Mesenchymal stem cell (in vitro differentiated cells and primary cell): Measurements from ENCODE around the gene EFCAB6.

ENCODE experiments used
- DNase-seq: peaks from one replicate; pipeline ENCODE4 v3.0.0-alpha.2; 2013
- H2AFZ ChIP-seq: one replicate; pipeline ENCODE4 v1.6.1; 2013; ENCODE audit warnings: low read depth, mild to moderate bottlenecking, control low read depth, inconsistent platforms, low read length, moderate library complexity
- H2AK5ac ChIP-seq: 2 replicates; pipeline ENCODE4 v1.6.1; 2013; ENCODE audit warnings: low read length, moderate library complexity, mild to moderate bottlenecking, inconsistent platforms; ENCODE audit not compliant: severe bottlenecking
- H2BK120ac ChIP-seq: one replicate; pipeline ENCODE4 v1.6.1; 2013; ENCODE audit warnings: low read depth, mild to moderate bottlenecking, inconsistent platforms, low read length, moderate library complexity
- H2BK12ac ChIP-seq, 2 experiments: one replicate each; pipeline ENCODE4 v1.6.1; 2013; ENCODE audit warnings: inconsistent platforms in 2 of 2, low read length in 2 of 2, mild to moderate bottlenecking in 2 of 2, moderate library complexity in 2 of 2, control low read depth in 1 of 2
- H2BK15ac ChIP-seq: one replicate; pipeline ENCODE4 v1.6.1; 2013; ENCODE audit warnings: mild to moderate bottlenecking, low read depth, inconsistent platforms; ENCODE audit not compliant: poor library complexity, severe bottlenecking
- H2BK5ac ChIP-seq: 2 replicates; pipeline ENCODE4 v1.6.1; 2013; ENCODE audit warnings: low read depth, mild to moderate bottlenecking, low read length, control low read depth, inconsistent platforms; ENCODE audit not compliant: poor library complexity, severe bottlenecking
- H3K14ac ChIP-seq, 2 experiments: one replicate each; pipeline ENCODE4 v1.6.1; 2013; ENCODE audit warnings: inconsistent platforms in 2 of 2, low read length in 2 of 2, control low read depth in 1 of 2, mild to moderate bottlenecking in 1 of 2, moderate library complexity in 1 of 2
- H3K18ac ChIP-seq, 2 experiments: one replicate each; pipeline ENCODE4 v1.6.1; 2013; ENCODE audit warnings: inconsistent platforms in 2 of 2, low read length in 2 of 2, control low read depth in 1 of 2, low read depth in 1 of 2, mild to moderate bottlenecking in 1 of 2
- H3K23ac ChIP-seq, 2 experiments: one replicate each; pipeline ENCODE4 v1.6.1; 2013; ENCODE audit warnings: inconsistent platforms in 2 of 2, low read length in 2 of 2, mild to moderate bottlenecking in 2 of 2, moderate library complexity in 2 of 2, control low read depth in 1 of 2
- H3K27ac ChIP-seq: 2 replicates; pipeline ENCODE4 v1.5.1; 2013; ENCODE audit warnings: mild to moderate bottlenecking, moderate library complexity, low read length, control low read depth, inconsistent platforms; ENCODE audit not compliant: poor library complexity, severe bottlenecking
- H3K27me3 ChIP-seq, 2 experiments: 2 replicates each; pipeline versions ENCODE4 v1.6.1 to v1.7.0; 2013; ENCODE audit warnings: low read length in 2 of 2, mild to moderate bottlenecking in 2 of 2, moderate library complexity in 2 of 2, control low read depth in 1 of 2, inconsistent platforms in 1 of 2; ENCODE audit not compliant: control insufficient read depth in 1 of 2, insufficient read depth in 1 of 2
- H3K36me3 ChIP-seq, 2 experiments: 2 replicates each; pipeline versions ENCODE4 v1.6.1 to v1.7.0; 2013; ENCODE audit warnings: low read length in 2 of 2, control low read depth in 1 of 2, inconsistent platforms in 1 of 2, low read depth in 1 of 2, mild to moderate bottlenecking in 1 of 2; ENCODE audit not compliant: insufficient read depth in 2 of 2, control insufficient read depth in 1 of 2
- H3K4ac ChIP-seq, 2 experiments: one replicate each; pipeline ENCODE4 v1.6.1; 2013; ENCODE audit warnings: inconsistent platforms in 2 of 2, low read length in 2 of 2, mild to moderate bottlenecking in 2 of 2, moderate library complexity in 2 of 2, control low read depth in 1 of 2, low read depth in 1 of 2
- H3K4me1 ChIP-seq: 2 replicates; pipeline ENCODE4 v1.6.1; 2013; ENCODE audit warnings: low read depth, low read length, control low read depth; ENCODE audit not compliant: control insufficient read depth, insufficient read depth
- H3K4me2 ChIP-seq: 2 replicates; pipeline ENCODE4 v1.6.1; 2013; ENCODE audit warnings: low read length, mild to moderate bottlenecking, inconsistent platforms; ENCODE audit not compliant: poor library complexity, severe bottlenecking
- H3K4me3 ChIP-seq, 2 experiments: 2 replicates each; pipeline versions ENCODE4 v1.5.1 to v1.7.0; 2013; ENCODE audit warnings: low read length in 2 of 2, mild to moderate bottlenecking in 2 of 2, control low read depth in 1 of 2, low read depth in 1 of 2; ENCODE audit not compliant: insufficient read depth in 1 of 2
- H3K79me1 ChIP-seq: replicated peaks from 2 replicates; pipeline ENCODE4 v1.6.1; 2013; ENCODE audit warnings: mild to moderate bottlenecking, control low read depth, low read length, inconsistent platforms; ENCODE audit not compliant: poor library complexity, severe bottlenecking
- H3K9ac ChIP-seq: 2 replicates; pipeline ENCODE4 v1.7.0; 2013; ENCODE audit warnings: mild to moderate bottlenecking, low read length, moderate library complexity
- H3K9me3 ChIP-seq: 2 replicates; pipeline ENCODE4 v1.7.0; 2013; ENCODE audit warnings: mild to moderate bottlenecking, low read length; ENCODE audit not compliant: control insufficient read depth
- H4K8ac ChIP-seq: one replicate; pipeline ENCODE4 v1.6.1; 2013; ENCODE audit warnings: inconsistent platforms, mild to moderate bottlenecking, low read length, moderate library complexity
- H4K91ac ChIP-seq: one replicate; pipeline ENCODE4 v1.6.1; 2013; ENCODE audit warnings: mild to moderate bottlenecking, low read length, inconsistent platforms
- WGBS: methylation state at CpG from one replicate; pipeline ENCODE4 v1.1.7; 2013; ENCODE audit warnings: mixed read lengths; 5-methylcytosine and 5-hydroxymethylcytosine counted together

Gene EFCAB6

DNA sequence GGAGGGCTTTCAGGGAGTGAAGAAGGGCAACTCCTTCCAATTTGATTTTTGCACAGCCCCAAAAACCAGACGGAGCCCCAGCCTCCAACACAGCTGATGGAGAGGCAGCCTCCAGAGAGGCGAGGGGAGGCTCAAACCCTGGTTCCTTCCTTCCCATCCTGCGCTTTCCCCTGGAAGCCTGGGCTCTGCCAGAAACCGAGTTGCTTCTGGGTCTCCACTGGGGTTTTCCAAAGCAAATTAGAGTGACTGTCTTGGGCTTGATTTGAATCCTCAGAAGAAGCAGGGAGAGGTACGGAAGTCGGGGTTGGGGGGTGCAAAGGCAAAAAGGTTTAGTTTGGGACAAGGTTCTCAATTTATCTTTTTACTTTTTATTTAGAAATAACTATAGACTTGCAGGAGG lies 271.1 kb downstream of the EFCAB6 start:
- H2BK15ac ChIP-seq = no peak overlapping the region

DNA sequence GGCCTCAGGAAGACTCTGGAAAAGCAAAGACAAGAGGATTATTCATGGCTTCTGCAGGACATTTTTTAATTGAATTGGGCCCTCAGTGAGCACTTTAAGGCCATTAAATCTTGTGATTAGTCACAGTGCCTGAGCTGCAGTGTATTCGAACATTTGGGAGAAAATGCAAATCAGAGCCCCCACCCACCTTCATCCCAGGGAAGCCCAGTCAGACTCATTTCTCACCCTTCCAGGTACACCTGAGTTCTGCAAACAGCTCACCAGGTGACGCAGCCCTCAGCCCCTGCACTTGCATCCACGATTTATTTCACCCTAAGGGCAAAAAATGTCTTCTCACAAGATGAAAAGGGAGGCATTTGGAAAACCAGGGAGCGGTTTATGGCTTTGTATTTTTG lies 271.6 kb downstream of the EFCAB6 start:
- 69% methylated on average over 2 of the region's 4 CpGs for WGBS
- Histone ChIP-seq H3K27me3 (no peaks in the 10 kb centered on the region), H4K91ac (no peak overlapping the region)

More for the DNA sequence above, 271.1 kb downstream of the EFCAB6 start:
- H3K4ac ChIP-seq = no peak overlapping the region
- H3K18ac ChIP-seq = no peak overlapping the region
- H3K14ac ChIP-seq = no peak overlapping the region
- no peaks in the 10 kb centered on the region for H3K9me3 ChIP-seq
- no peak overlapping the region for H2BK5ac ChIP-seq
- H4K8ac ChIP-seq = no peak overlapping the region
- no peak for DNase-seq
- H3K23ac ChIP-seq = no peak overlapping the region
- H3K36me3 ChIP-seq = no peaks in the 10 kb centered on the region
- H2BK120ac ChIP-seq = no peak overlapping the region
- no peak overlapping the region for H3K9ac ChIP-seq
- no peak overlapping the region for H2AFZ ChIP-seq
- no peak overlapping the region for H4K91ac ChIP-seq
- no peaks in the 10 kb centered on the region for H3K79me1 ChIP-seq
- WGBS = 68% methylated on average over 4 of the region's 6 CpGs
- no peaks in the 10 kb centered on the region for H3K4me1 ChIP-seq
- H3K27me3 ChIP-seq = no peaks in the 10 kb centered on the region
- H2BK12ac ChIP-seq = no peak overlapping the region
- no peak overlapping the region for H3K4me2 ChIP-seq
- no peak overlapping the region for H3K27ac ChIP-seq
- H2AK5ac ChIP-seq = no peak overlapping the region
- no peak overlapping the region for H3K4me3 ChIP-seq

GRCh38 chr22:43539572-43540528 lies 272.3 kb downstream of the EFCAB6 start:
- Histone ChIP-seq H2BK5ac (no peak overlapping the region), H3K4me3 (no peak overlapping the region), H3K36me3 (no peaks in the 10 kb centered on the region), H3K14ac (no peak overlapping the region), H4K91ac (no peak overlapping the region), H2BK120ac (no peak overlapping the region), H3K4me1 (no peaks in the 10 kb centered on the region), H2BK12ac (no peak overlapping the region), H3K27ac (no peak overlapping the region), H3K27me3 (no peaks in the 10 kb centered on the region), H2BK15ac (no peak overlapping the region), H3K4me2 (no peak overlapping the region), H2AK5ac (no peak overlapping the region), H3K79me1 (no peaks in the 10 kb centered on the region), H4K8ac (no peak overlapping the region), H2AFZ (no peak overlapping the region), H3K18ac (no peak overlapping the region), H3K9ac (no peak overlapping the region), H3K9me3 (no peaks in the 10 kb centered on the region), H3K4ac (no peak overlapping the region), H3K23ac (no peak overlapping the region)
- DNase-seq = no peak
- WGBS = 85% methylated on average over 30 of the region's 31 CpGs

More for the DNA sequence above, 271.6 kb downstream of the EFCAB6 start:
- no peak overlapping the region for H2AFZ ChIP-seq
- no peak for DNase-seq
- no peak overlapping the region for H3K18ac ChIP-seq
- H3K27ac ChIP-seq = no peak overlapping the region
- no peak overlapping the region for H3K23ac ChIP-seq
- no peaks in the 10 kb centered on the region for H3K9me3 ChIP-seq
- H2AK5ac ChIP-seq = no peak overlapping the region
- H3K4me2 ChIP-seq = no peak overlapping the region
- H4K8ac ChIP-seq = no peak overlapping the region
- no peak overlapping the region for H2BK12ac ChIP-seq
- no peak overlapping the region for H3K4ac ChIP-seq
- no peaks in the 10 kb centered on the region for H3K79me1 ChIP-seq
- no peaks in the 10 kb centered on the region for H3K4me1 ChIP-seq
- no peak overlapping the region for H2BK5ac ChIP-seq
- no peak overlapping the region for H3K9ac ChIP-seq
- H3K14ac ChIP-seq = no peak overlapping the region
- no peak overlapping the region for H2BK15ac ChIP-seq
- no peak overlapping the region for H2BK120ac ChIP-seq
- no peak overlapping the region for H3K4me3 ChIP-seq
- no peaks in the 10 kb centered on the region for H3K36me3 ChIP-seq

GRCh38 chr22:43537019-43537585 lies 275.0 kb downstream of the EFCAB6 start:
- Histone ChIP-seq H2AK5ac (no peak overlapping the region), H2BK15ac (no peak overlapping the region), H3K18ac (no peak overlapping the region), H3K4ac (no peak overlapping the region), H2AFZ (no peak overlapping the region), H3K4me1 (no peaks in the 10 kb centered on the region), H3K9ac (no peak overlapping the region), H3K4me2 (no peak overlapping the region), H3K36me3 (no peaks in the 10 kb centered on the region), H3K23ac (no peak overlapping the region), H4K91ac (no peak overlapping the region), H3K14ac (no peak overlapping the region), H2BK5ac (no peak overlapping the region), H3K27ac (no peak overlapping the region), H4K8ac (no peak overlapping the region), H3K79me1 (no peaks in the 10 kb centered on the region), H2BK120ac (no peak overlapping the region), H3K9me3 (no peaks in the 10 kb centered on the region), H3K27me3 (no peaks in the 10 kb centered on the region), H3K4me3 (no peak overlapping the region), H2BK12ac (no peak overlapping the region)
- no peak for DNase-seq
- 76% methylated on average over 12 of the region's 14 CpGs for WGBS
